GM08714 (cell line): ENCODE data around the gene AP4M1.
A peak's percentile ranks its signal among the peaks of the same experiment; 100 is the strongest.

ENCODE experiments used
- H3K4me3 ChIP-seq: fragments of 200-500 bp; sonication (Bioruptor generic); 2 replicates; pipeline ENCODE4 v1.5.1; 2014; ENCODE audit warnings: mild to moderate bottlenecking, low read length, inconsistent platforms
- ZNF274 ChIP-seq: IDR thresholded peaks from 2 replicates; pipeline ENCODE4 v1.6.1; 2012; ENCODE audit warnings: mild to moderate bottlenecking, low read depth, low read length

Gene AP4M1

GRCh38 chr7:100101016-100101862 lies at the start of gene AP4M1, which contains the start of gene MCM7:
AP4M1 (plus strand) TSS chr7:100101643; CDS start chr7:100101715, 72 bp downstream.
MCM7 (minus strand) TSS chr7:100101397; CDS start chr7:100101294, 103 bp downstream.
- peak within 1 kb of the TSS; percentile 88 for H3K4me3 ChIP-seq
- TF ChIP-seq ZNF274: no peak

- no peak overlapping the region for H3K4me3 ChIP-seq
- no peak for TF ChIP-seq ZNF274
Observed at GRCh38 chr7:100053215-100053614, 48.2 kb upstream of the AP4M1 start.

GRCh38 chr7:100057006-100057405 lies 44.4 kb upstream of the AP4M1 start:
- no peak for TF ChIP-seq ZNF274
- H3K4me3 ChIP-seq: no peak overlapping the region

GRCh38 chr7:100059251-100059739 lies 42.1 kb upstream of the AP4M1 start:
- TF ChIP-seq ZNF274: no peak
- no peak overlapping the region for H3K4me3 ChIP-seq

- no peak for TF ChIP-seq ZNF274
- no peak overlapping the region for H3K4me3 ChIP-seq
Observed at GRCh38 chr7:100061518-100062193, 39.8 kb upstream of the AP4M1 start.

- H3K4me3 ChIP-seq: no peak overlapping the region
- no peak for TF ChIP-seq ZNF274
Observed at GRCh38 chr7:100063376-100063775, 38.1 kb upstream of the AP4M1 start.

- no peak overlapping the region for H3K4me3 ChIP-seq
Observed at GRCh38 chr7:100064162-100064561, 37.3 kb upstream of the AP4M1 start.

GRCh38 chr7:100065452-100066186 lies 35.8 kb upstream of the AP4M1 start:
- H3K4me3 ChIP-seq: no peak overlapping the region
- no peak for TF ChIP-seq ZNF274

More at GRCh38 chr7:100064162-100064561, 37.3 kb upstream of the AP4M1 start:
- TF ChIP-seq ZNF274: no peak

- H3K4me3 ChIP-seq: no peak overlapping the region
- no peak for TF ChIP-seq ZNF274
Observed at GRCh38 chr7:100066953-100067352, 34.5 kb upstream of the AP4M1 start.

- H3K4me3 ChIP-seq: no peak overlapping the region
- no peak for TF ChIP-seq ZNF274
Observed at GRCh38 chr7:100069991-100070390, 31.5 kb upstream of the AP4M1 start.

GRCh38 chr7:100071018-100071723 lies 30.3 kb upstream of the AP4M1 start:
- peak; percentile 13; the same call in 1 of the 2 replicates for TF ChIP-seq ZNF274
- no peak overlapping the region for H3K4me3 ChIP-seq

- no peak overlapping the region for H3K4me3 ChIP-seq
Observed at GRCh38 chr7:100072462-100072861, 29.0 kb upstream of the AP4M1 start.

GRCh38 chr7:100074841-100075240 lies 26.6 kb upstream of the AP4M1 start:
- no peak overlapping the region for H3K4me3 ChIP-seq
- no peak for TF ChIP-seq ZNF274

More at GRCh38 chr7:100072462-100072861, 29.0 kb upstream of the AP4M1 start:
- TF ChIP-seq ZNF274: no peak
